GM19468 (cell line): ENCODE data around the gene CDH22.

Experiments
- ATAC-seq: cut with Tn5 transposase; IDR thresholded peaks from one replicate; pipeline ENCODE4 v1.9.1; 2021; ENCODE audit warnings: mild to moderate bottlenecking, moderate library complexity, moderate number of reproducible peaks; ENCODE audit not compliant: unreplicated experiment; ENCODE audit errors: extremely low read depth

Gene CDH22

GRCh38 chr20:46308258-46309157 is at the start of gene CDH22:
Gene CDH22, minus strand, starts transcription at chr20:46308498. Its CDS starts 57,204 bp downstream, at chr20:46251294.
- ATAC-seq = no peak

GRCh38 chr20:46357030-46357514 is 48.8 kb upstream of the CDH22 start:
- no peak for ATAC-seq

- no peak for ATAC-seq
Observed at GRCh38 chr20:46356195-46357029, 48.1 kb upstream of the CDH22 start.

- no peak for ATAC-seq
Observed at GRCh38 chr20:46355778-46356177, 47.5 kb upstream of the CDH22 start.

- no peak for ATAC-seq
Observed at GRCh38 chr20:46354920-46355654, 46.8 kb upstream of the CDH22 start.

GRCh38 chr20:46354207-46354555 is 45.9 kb upstream of the CDH22 start:
- no peak for ATAC-seq

GRCh38 chr20:46353500-46354206 is 45.4 kb upstream of the CDH22 start:
- no peak for ATAC-seq

GRCh38 chr20:46352370-46352938 is 44.2 kb upstream of the CDH22 start:
- ATAC-seq = no peak

GRCh38 chr20:46351357-46352058 is 43.2 kb upstream of the CDH22 start:
- no peak for ATAC-seq

- ATAC-seq = no peak
Observed at GRCh38 chr20:46350986-46351267, 42.6 kb upstream of the CDH22 start.

- no peak for ATAC-seq
Observed at GRCh38 chr20:46350201-46350985, 42.1 kb upstream of the CDH22 start.

GRCh38 chr20:46349742-46350056 is 41.4 kb upstream of the CDH22 start:
- no peak for ATAC-seq

GRCh38 chr20:46349035-46349741 is 40.9 kb upstream of the CDH22 start:
- no peak for ATAC-seq

- ATAC-seq = no peak
Observed at GRCh38 chr20:46347841-46348803, 39.8 kb upstream of the CDH22 start.

GRCh38 chr20:46346770-46347169 is 38.5 kb upstream of the CDH22 start:
- ATAC-seq = no peak

GRCh38 chr20:46344488-46345162 is 36.3 kb upstream of the CDH22 start:
- no peak for ATAC-seq
